H1 (cell line): ENCODE results near the gene NRL. TPM values are rescaled to one million over a fixed set of nuclear protein-coding genes. Genes with fewer than 3 reads are reported as not detected.

Experiments
- FOSL1 ChIP-seq: IDR thresholded peaks from 2 replicates; pipeline ENCODE4 v1.6.1; 2011; ENCODE audit warnings: mild to moderate bottlenecking, low read depth, low read length, moderate library complexity; ENCODE audit not compliant: insufficient read depth
- SIN3A ChIP-seq, 2 experiments: IDR thresholded peaks in 1 of 2; conservative IDR thresholded peaks in 1 of 2; 2 replicates each; pipeline ENCODE4 v1.6.1; 2011 to 2012; ENCODE audit warnings: low read length in 2 of 2, improper control_type of control experiment in 1 of 2, low read depth in 1 of 2, mild to moderate bottlenecking in 1 of 2
- polyA plus RNA-seq, 7 experiments: library from polyadenylated mRNA; depleted of rRNA in 3 of 7; stranded (reverse) in 5 of 7; unstranded in 2 of 7; fragments of >200 nt in 5 of 7; fragments of 200-250 nt in 2 of 7; gene quantifications; 1 replicate in 5 of 7; 2 replicates in 1 of 7; 4 replicates in 1 of 7; pipeline versions ENCODE4 v1.2.1 to v1.2.3, GENCODE V29; 2011 to 2013; ENCODE audit warnings: missing spikeins in 2 of 7, mixed read lengths in 2 of 7
- total RNA-seq: library from RNA; stranded (reverse); fragmentation: NEBNext Ultra II Directional; extraction: Animal tissue kit (Norgen Biotek cat#: 25700); gene quantifications from 2 replicates; pipeline ENCODE4 v1.2.1, GENCODE V29; 2021

Gene NRL
- total and polyA plus RNA-seq, 2 of the 8 experiments (the other 6 are each of a cell fraction or from before 2014, with no cell fraction given), result 1.1 to 2.2 TPM

DNA sequence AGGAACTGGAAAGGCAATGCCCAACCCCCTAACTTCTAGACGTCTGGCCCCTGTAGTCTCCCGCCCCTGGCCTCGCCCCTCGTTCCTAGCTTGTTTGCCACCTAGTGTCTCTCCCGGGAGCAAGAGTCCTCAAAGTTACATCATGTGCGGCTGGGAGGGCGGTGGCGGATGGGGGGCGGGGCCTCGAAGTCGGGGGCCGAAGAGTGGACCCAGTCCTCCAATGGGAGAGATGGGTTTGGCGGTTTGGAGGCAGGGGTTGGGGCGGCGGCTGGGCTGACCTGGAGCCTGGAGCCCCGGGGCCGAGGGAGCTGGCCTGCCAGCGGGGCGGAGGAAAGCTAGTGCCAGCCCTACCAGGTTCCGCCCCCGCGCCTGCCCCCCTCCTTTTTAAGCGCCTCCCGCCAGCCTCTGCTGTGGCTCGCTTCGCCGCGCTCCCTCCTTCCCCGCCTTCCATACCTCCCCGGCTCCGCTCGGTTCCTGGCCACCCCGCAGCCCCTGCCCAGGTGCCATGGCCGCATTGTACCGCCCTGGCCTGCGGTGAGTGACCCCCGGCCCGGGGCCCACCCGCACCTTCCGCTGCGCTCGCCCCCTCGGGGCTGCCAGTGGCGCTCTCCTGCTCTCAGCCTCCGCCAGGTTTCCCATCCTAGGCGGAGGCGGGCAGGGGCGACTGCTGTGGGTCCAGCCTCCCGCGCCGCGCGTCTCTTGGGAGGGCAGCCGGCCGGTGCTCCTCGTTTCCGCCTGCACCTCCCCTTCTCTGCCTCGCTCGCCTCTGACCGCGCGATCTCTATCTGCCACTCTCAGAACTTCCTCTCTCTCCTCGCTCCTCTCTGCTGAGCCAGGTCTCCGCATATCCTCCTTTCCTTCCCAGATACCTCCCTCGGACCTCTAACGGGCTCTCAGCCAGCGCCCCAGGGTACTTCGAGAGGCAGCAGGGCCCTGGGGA is 20.6 kb downstream of the NRL start, which contains the start of gene PCK2 (continued):
- TF ChIP-seq SIN3A (conservative IDR thresholded peaks at IDR 0.05 in 1 of 2, IDR thresholded peaks at IDR 0.05 in 1 of 2; ENCODE audit: low read depth in 1 of 2, low read length in 2 of 2) (0 out of 4 replicates have a peak, but pooled peaks of 1 of the 2 experiments have one; percentile 18), FOSL1 (no peak)
